Activated naive CD8-positive, alpha-beta T cell treated with anti-CD3 and anti-CD28 coated beads, Interleukin-2, amount 50 U/mL, for 24 hours (primary cell): ENCODE measurements around the gene ZMYND8.
"Not testable (repeated sequence)": the region's sequence is repeated elsewhere in the genome, so short reads cannot be mapped to it uniquely, and the experiment has no call there.

Experiments used
- ATAC-seq: fragments of 150-1000 bp; cut with Tn5 transposase; one replicate; pipeline ENCODE4 v1.10.0; 2021
- DNase-seq: peaks from one replicate; pipeline ENCODE4 v3.0.0; 2021
- H3K27ac Mint-ChIP-seq: one replicate; pipeline ENCODE4 v1.8.0; 2021; ENCODE audit warnings: mild to moderate bottlenecking, mixed read lengths
- H3K27me3 Mint-ChIP-seq: one replicate; pipeline ENCODE4 v1.8.0; 2021; ENCODE audit warnings: mixed read lengths
- H3K36me3 Mint-ChIP-seq: one replicate; pipeline ENCODE4 v1.8.0; 2021; ENCODE audit warnings: low read depth, mixed read lengths
- H3K4me1 Mint-ChIP-seq: one replicate; pipeline ENCODE4 v1.8.0; 2021; ENCODE audit warnings: mixed read lengths
- H3K4me3 Mint-ChIP-seq: one replicate; pipeline ENCODE4 v1.8.0; 2021; ENCODE audit warnings: mild to moderate bottlenecking, moderate library complexity, mixed read lengths
- H3K9me3 Mint-ChIP-seq: one replicate; pipeline ENCODE4 v1.8.0; 2021; ENCODE audit warnings: mixed read lengths

The ZMYND8 gene

GRCh38 chr20:47220161-47220582, 136.3 kb downstream of the ZMYND8 start:
- H3K4me3 Mint-ChIP-seq: no peak overlapping the region
- H3K27me3 Mint-ChIP-seq: no peaks in the 10 kb centered on the region
- peaks cover 54% of the 10 kb centered on the region for H3K36me3 Mint-ChIP-seq
- DNase-seq (peak; percentile 60), ATAC-seq (no peak)
- H3K4me1 Mint-ChIP-seq: peaks cover 1% of the 10 kb centered on the region
- H3K9me3 Mint-ChIP-seq: no peaks in the 10 kb centered on the region
- no peak overlapping the region for H3K27ac Mint-ChIP-seq

DNA sequence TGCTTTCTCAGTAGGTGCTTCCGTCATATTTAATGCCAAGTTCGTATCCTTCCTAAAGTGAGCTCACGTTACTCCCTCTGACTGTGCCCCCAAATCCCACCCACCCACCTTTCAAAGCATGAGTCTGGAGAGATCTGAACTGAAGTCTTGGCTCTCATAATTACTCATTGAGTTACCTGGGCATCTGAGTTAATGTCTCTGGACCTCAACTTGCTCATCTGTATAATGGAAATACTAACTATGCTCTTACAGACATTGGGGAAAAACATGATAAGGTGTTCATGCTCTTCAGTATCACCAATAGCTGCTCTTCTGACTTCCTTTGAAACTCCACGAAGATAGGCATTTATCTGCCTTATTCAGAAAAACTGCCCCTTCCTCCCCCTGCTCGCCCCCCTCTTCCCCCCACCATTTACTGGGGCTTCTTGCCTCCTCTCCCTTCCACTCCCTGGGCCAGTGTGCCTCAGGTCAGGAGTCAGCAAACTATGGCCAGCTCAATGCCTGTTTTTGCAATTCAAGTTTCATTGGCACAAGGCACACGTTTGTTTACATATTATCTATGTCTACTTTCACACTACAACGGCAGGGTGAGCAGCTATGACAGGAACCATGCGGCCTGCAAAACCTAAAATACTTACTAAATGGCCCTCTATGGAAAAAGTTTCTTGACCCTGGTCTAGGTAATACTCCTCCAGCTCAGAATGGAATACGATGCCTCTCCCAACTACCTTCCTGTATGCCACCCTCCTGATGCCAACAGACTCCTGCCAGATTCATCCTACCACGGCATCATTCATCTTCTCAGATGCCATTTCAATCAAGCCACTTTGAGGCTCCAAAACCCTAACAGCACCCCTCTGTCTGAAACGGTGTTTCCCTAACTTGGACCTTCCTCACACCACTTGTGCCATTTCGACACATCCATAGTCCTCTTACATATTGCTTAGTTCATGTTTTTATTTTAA, 138.7 kb downstream of the ZMYND8 start:
- H3K4me3 Mint-ChIP-seq: no peak overlapping the region
- H3K36me3 Mint-ChIP-seq: peaks cover 46% of the 10 kb centered on the region
- H3K4me1 Mint-ChIP-seq: peaks cover 1% of the 10 kb centered on the region
- H3K27ac Mint-ChIP-seq: peak overlapping the region; percentile 4
- H3K9me3 Mint-ChIP-seq: no peaks in the 10 kb centered on the region
- no peaks in the 10 kb centered on the region for H3K27me3 Mint-ChIP-seq
- DNase-seq (no peak), ATAC-seq (no peak)

- Mint-ChIP-seq H3K27me3 (no peaks in the 10 kb centered on the region), H3K27ac (no peak overlapping the region), H3K4me1 (peaks cover 1% of the 10 kb centered on the region), H3K36me3 (peaks cover 38% of the 10 kb centered on the region), H3K4me3 (no peak overlapping the region), H3K9me3 (no peaks in the 10 kb centered on the region)
- no peak for DNase-seq
- no peak for ATAC-seq
Measured at GRCh38 chr20:47216819-47217410, 139.6 kb downstream of the ZMYND8 start.

DNA sequence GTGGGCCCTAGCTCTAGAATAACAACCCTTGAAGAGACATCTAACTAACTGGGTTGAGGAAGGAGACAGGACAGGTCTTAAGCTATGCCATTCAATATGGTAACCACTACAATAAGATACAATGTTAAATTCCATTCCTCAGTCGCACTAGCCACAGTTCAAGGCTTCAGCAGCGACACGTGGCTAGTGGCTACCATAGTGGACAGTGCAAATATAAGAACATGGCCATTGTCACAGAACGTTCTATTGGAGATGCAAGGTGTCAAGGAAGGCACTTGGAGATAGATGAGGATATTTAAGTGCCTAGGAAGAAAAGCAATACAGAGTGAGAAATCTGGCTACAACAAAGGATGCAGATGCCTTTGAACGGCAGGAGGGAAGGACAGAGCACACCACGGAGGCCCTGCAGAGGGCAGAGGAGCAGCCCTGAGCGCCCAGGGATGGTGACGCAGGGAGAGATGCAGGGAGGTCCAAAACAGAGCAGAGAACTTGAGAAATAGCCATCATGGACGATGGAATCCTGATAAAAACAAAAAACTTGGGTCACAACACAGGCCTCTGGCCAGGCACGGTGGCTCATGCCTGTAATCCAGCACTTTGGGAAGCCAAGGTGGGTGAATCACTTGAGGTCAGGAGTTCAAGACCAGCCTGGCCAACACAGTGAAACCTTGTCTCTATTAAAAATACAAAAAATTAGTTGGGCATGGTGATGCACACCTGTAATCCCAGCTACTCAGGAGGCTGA, 140.7 kb downstream of the ZMYND8 start:
- H3K36me3 Mint-ChIP-seq: peaks cover 34% of the 10 kb centered on the region
- H3K4me3 Mint-ChIP-seq: no peak overlapping the region
- no peak for ATAC-seq
- peaks cover 1% of the 10 kb centered on the region for H3K4me1 Mint-ChIP-seq
- H3K9me3 Mint-ChIP-seq: no peaks in the 10 kb centered on the region
- H3K27me3 Mint-ChIP-seq: no peaks in the 10 kb centered on the region
- DNase-seq: no peak
- no peak overlapping the region for H3K27ac Mint-ChIP-seq

GRCh38 chr20:47213966-47214365, 142.5 kb downstream of the ZMYND8 start:
- Mint-ChIP-seq H3K27me3 (no peaks in the 10 kb centered on the region), H3K4me3 (no peak overlapping the region), H3K9me3 (no peaks in the 10 kb centered on the region), H3K4me1 (no peaks in the 10 kb centered on the region), H3K36me3 (peaks cover 30% of the 10 kb centered on the region), H3K27ac (no peak overlapping the region)
- ATAC-seq (no peak), DNase-seq (no peak)

GRCh38 chr20:47212606-47213207, 143.8 kb downstream of the ZMYND8 start:
- peaks cover 21% of the 10 kb centered on the region for H3K36me3 Mint-ChIP-seq
- no peak for ATAC-seq
- H3K9me3 Mint-ChIP-seq: no peaks in the 10 kb centered on the region
- H3K4me1 Mint-ChIP-seq: no peaks in the 10 kb centered on the region
- H3K27me3 Mint-ChIP-seq: no peaks in the 10 kb centered on the region
- DNase-seq: no peak
- no peak overlapping the region for H3K27ac Mint-ChIP-seq
- no peak overlapping the region for H3K4me3 Mint-ChIP-seq

DNA sequence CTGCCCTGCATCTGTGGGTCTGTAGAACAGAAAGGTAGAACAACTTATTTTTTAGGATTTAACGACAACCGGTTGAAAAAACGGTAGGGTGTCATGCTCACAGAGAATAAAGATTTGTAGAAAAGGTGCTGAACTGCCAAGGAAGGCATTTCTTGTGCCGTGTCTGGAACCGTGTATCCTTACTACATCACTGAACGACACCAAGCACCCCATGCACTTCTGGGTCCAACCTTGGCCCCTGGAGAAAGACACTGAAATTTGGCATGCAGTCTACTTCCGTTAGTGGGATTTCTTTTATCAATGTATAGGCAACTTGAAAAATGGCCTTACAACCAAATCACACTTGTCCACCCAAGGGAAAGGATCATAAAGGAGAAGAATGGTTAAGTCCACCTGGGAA, 145.5 kb downstream of the ZMYND8 start:
- H3K4me3 Mint-ChIP-seq: no peak overlapping the region
- no peaks in the 10 kb centered on the region for H3K4me1 Mint-ChIP-seq
- H3K9me3 Mint-ChIP-seq: no peaks in the 10 kb centered on the region
- no peak for DNase-seq
- H3K36me3 Mint-ChIP-seq: peaks cover 14% of the 10 kb centered on the region
- H3K27me3 Mint-ChIP-seq: no peaks in the 10 kb centered on the region
- no peak overlapping the region for H3K27ac Mint-ChIP-seq
- ATAC-seq: no peak

- Mint-ChIP-seq H3K4me1 (no peaks in the 10 kb centered on the region), H3K9me3 (no peaks in the 10 kb centered on the region), H3K27ac (no peak overlapping the region), H3K36me3 (peaks cover 9% of the 10 kb centered on the region), H3K27me3 (no peaks in the 10 kb centered on the region), H3K4me3 (no peak overlapping the region)
- ATAC-seq (no peak), DNase-seq (no peak)
Measured at GRCh38 chr20:47210470-47210869, 146.0 kb downstream of the ZMYND8 start.

GRCh38 chr20:47209982-47210381, 146.5 kb downstream of the ZMYND8 start:
- Mint-ChIP-seq H3K9me3 (no peaks in the 10 kb centered on the region), H3K27ac (no peak overlapping the region), H3K27me3 (no peaks in the 10 kb centered on the region), H3K36me3 (peaks cover 9% of the 10 kb centered on the region), H3K4me1 (no peaks in the 10 kb centered on the region), H3K4me3 (no peak overlapping the region)
- DNase-seq (no peak), ATAC-seq (no peak)

DNA sequence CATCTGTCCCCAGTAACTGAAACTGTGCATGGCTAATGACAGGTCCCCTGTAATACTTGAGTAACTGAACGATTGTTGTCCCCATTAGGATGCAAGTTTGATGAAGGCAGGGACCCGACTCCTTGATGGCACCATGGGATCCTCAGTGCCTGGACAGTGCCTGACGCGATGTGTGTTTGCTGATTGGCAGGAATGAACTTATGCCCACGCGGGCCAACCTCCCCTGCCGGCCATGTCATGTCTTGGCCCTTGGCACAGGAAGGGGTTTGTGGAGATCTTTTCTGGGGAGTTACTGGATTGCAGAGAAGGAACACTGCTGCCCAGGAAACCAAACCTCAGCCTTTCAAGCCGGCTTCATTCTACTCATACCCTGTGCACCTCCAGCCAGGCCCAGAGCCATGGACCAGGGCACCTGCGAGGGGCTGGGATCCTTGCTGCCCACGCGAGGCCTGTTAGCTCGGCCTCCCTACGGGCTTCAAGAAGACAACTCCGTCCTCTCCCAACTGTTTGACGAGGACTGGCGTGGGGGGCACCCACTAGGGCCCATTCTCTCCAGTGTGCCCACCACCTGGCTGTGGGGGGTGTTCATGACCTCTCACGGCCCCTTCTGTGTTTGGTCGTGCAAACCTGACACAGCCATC, 147.8 kb downstream of the ZMYND8 start:
- no peak overlapping the region for H3K4me3 Mint-ChIP-seq
- ATAC-seq (no peak), DNase-seq (no peak)
- H3K4me1 Mint-ChIP-seq: no peaks in the 10 kb centered on the region
- no peaks in the 10 kb centered on the region for H3K27me3 Mint-ChIP-seq
- no peaks in the 10 kb centered on the region for H3K9me3 Mint-ChIP-seq
- peaks cover 9% of the 10 kb centered on the region for H3K36me3 Mint-ChIP-seq
- no peak overlapping the region for H3K27ac Mint-ChIP-seq

DNA sequence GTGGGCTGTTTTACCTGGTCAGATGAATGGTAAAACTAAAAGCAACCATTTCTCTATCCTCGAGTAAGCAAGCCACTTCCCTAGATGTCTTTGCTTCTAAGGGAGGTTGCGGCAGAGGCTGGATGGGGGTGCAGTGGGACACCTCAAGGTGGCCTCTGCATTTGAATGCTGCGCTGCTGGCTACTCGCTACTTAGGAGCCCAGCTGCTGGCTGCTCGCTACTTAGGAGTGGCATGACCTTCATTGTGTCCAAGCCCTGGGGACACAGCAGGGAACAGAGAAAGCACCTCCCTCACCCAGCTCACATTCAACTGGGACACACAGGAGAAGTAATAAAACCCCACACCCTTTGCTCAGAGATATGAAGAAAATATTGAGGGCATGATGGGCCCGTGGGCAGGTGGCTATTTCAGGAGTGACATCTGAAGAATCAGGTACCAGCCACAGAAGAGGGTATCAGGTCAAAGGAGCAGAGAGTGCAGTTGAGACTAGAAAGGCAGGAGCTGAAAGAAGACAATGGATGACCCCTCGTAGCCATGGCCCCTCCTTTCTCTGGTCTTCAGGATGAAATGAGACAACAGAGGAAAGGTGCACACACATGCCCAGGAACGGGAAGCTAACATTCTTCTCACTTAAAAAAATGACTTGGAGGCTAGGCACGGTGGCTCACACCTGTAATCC, 149.4 kb downstream of the ZMYND8 start:
- DNase-seq (no peak), ATAC-seq (no peak)
- Mint-ChIP-seq H3K4me3 (no peak overlapping the region), H3K4me1 (no peaks in the 10 kb centered on the region), H3K27me3 (no peaks in the 10 kb centered on the region), H3K27ac (no peak overlapping the region), H3K9me3 (no peaks in the 10 kb centered on the region), H3K36me3 (peaks cover 9% of the 10 kb centered on the region)

DNA sequence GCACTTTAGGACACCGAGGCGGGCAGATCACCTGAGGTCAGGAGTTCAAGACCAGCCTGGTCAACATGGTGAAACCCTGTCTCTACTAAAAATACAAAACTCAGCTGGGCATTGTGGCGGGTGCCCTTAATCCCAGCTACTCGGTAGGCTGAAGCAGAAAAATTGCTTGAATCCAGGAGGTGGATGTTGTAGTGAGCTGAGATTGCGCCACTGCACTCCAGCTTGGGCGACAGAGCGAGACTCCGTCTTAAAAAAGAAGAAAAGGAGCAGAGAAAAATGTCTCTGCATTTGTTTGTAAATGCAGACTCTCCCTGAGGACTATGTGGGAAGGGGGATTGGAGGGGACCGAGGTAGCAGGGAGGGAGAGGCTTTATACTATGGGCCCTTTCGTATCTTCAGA, 149.9 kb downstream of the ZMYND8 start:
- H3K27ac Mint-ChIP-seq: not testable (repeated sequence)

GRCh38 chr20:47205577-47206123, 150.8 kb downstream of the ZMYND8 start:
- Mint-ChIP-seq H3K4me3 (no peak overlapping the region), H3K4me1 (no peaks in the 10 kb centered on the region), H3K9me3 (no peaks in the 10 kb centered on the region), H3K27me3 (no peaks in the 10 kb centered on the region), H3K36me3 (peaks cover 9% of the 10 kb centered on the region), H3K27ac (no peak overlapping the region)
- ATAC-seq (no peak), DNase-seq (no peak)

More for the DNA sequence above, 149.9 kb downstream of the ZMYND8 start:
- DNase-seq, H3K36me3 Mint-ChIP-seq, H3K4me3 Mint-ChIP-seq, H3K9me3 Mint-ChIP-seq, ATAC-seq, H3K27me3 Mint-ChIP-seq, H3K4me1 Mint-ChIP-seq: not testable (repeated sequence)

DNA sequence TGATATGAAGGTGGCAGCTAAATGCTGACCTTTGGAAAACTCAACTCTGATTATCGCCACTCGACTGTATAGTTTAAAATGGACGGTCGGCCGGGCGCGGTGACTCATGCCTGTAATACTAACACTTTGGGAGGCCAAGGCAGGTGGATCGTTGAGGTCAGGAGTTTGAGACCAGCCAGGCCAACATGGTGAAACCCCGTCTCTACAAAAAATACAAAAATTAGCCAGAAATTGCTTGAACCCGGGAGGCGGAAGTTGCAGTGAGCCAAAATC, 151.7 kb downstream of the ZMYND8 start:
- not testable (repeated sequence) for H3K4me3 Mint-ChIP-seq, H3K27ac Mint-ChIP-seq, ATAC-seq, H3K4me1 Mint-ChIP-seq, H3K36me3 Mint-ChIP-seq, DNase-seq, H3K9me3 Mint-ChIP-seq, H3K27me3 Mint-ChIP-seq
